IMR-90 (cell line): ENCODE measurements around the gene SIX6. TPM values are rescaled to one million over a fixed set of nuclear protein-coding genes. Genes with fewer than 3 reads are reported as not detected.

Experiments
- ATAC-seq: fragments of 200-7000 bp; cut with Tn5 transposase; 2 replicates; pipeline ENCODE4 v1.9.1; 2020; ENCODE audit warnings: low read depth, mild to moderate bottlenecking, moderate library complexity
- BruUV-seq: library from RNA; stranded (reverse); fragments of 400-500 nt; replicated peaks from 2 replicates; lab custom pipeline; 2021; lab: Mats Ljungman, UMichigan
- CTCF ChIA-PET: fragments of 300-600 bp; formaldehyde crosslinking; extraction: SDS; loops from one replicate; lab custom pipeline; 2021; ENCODE audit warnings: antibody characterized with exemption; lab: Yijun Ruan, JAX
- POLR2A ChIA-PET: fragments of 300-600 bp; sonication (Branson Sonifier 250); formaldehyde crosslinking; loops from one replicate; lab custom pipeline; 2022; ENCODE audit warnings: antibody characterized with exemption; ENCODE audit not compliant: unreplicated experiment; lab: Charles Lee
- DNase-seq: peaks from one replicate; pipeline ENCODE4 v3.0.0; 2013
- H2AFZ ChIP-seq: replicated peaks from 2 replicates; pipeline ENCODE3; 2013; ENCODE audit warnings: low read length, mild to moderate bottlenecking; ENCODE audit not compliant: poor library complexity
- H2AK5ac ChIP-seq: 2 replicates; pipeline ENCODE4 v1.6.1; 2013; ENCODE audit warnings: low read depth, low read length, inconsistent platforms
- H2AK9ac ChIP-seq: replicated peaks from 2 replicates; pipeline ENCODE3; 2013; ENCODE audit warnings: mild to moderate bottlenecking, low read depth, low read length, moderate library complexity; ENCODE audit not compliant: poor library complexity
- H2BK120ac ChIP-seq: 2 replicates; pipeline ENCODE4 v1.6.1; 2013; ENCODE audit warnings: low read depth, low read length, inconsistent platforms
- H2BK15ac ChIP-seq: 3 replicates; pipeline ENCODE4 v1.6.1; 2013; ENCODE audit warnings: low read depth, low read length, inconsistent platforms
- H2BK20ac ChIP-seq: 2 replicates; pipeline ENCODE4 v1.6.1; 2013; ENCODE audit warnings: low read depth, mild to moderate bottlenecking, inconsistent platforms, low read length, moderate library complexity
- H2BK5ac ChIP-seq: 2 replicates; pipeline ENCODE4 v1.6.1; 2013; ENCODE audit warnings: mild to moderate bottlenecking, low read depth, low read length, inconsistent platforms; ENCODE audit not compliant: poor library complexity, severe bottlenecking
- H3K14ac ChIP-seq: replicated peaks from 2 replicates; pipeline ENCODE4 v1.6.1; 2013; ENCODE audit warnings: low read depth, low read length, inconsistent platforms
- H3K18ac ChIP-seq: 2 replicates; pipeline ENCODE4 v1.6.1; 2013; ENCODE audit warnings: low read depth, low read length, control low read depth
- H3K23ac ChIP-seq: 2 replicates; pipeline ENCODE4 v1.6.1; 2013; ENCODE audit warnings: low read depth, low read length, inconsistent platforms
- H3K27ac ChIP-seq: 2 replicates; pipeline ENCODE4 v1.5.1; 2013; ENCODE audit warnings: mild to moderate bottlenecking, control low read depth, low read length; ENCODE audit not compliant: insufficient read depth
- H3K27me3 ChIP-seq: 2 replicates; pipeline ENCODE4 v1.6.1; 2013; ENCODE audit warnings: low read length; ENCODE audit not compliant: control insufficient read depth, insufficient read depth
- H3K36me3 ChIP-seq: 2 replicates; pipeline ENCODE4 v1.6.1; 2013; ENCODE audit warnings: low read length, mixed read lengths; ENCODE audit not compliant: control insufficient read depth, insufficient read depth
- H3K4ac ChIP-seq: 2 replicates; pipeline ENCODE4 v1.6.1; 2013; ENCODE audit warnings: low read depth, low read length, inconsistent platforms
- H3K4me1 ChIP-seq: 2 replicates; pipeline ENCODE4 v1.6.1; 2013; ENCODE audit warnings: low read length, mixed read lengths; ENCODE audit not compliant: control insufficient read depth, insufficient read depth
- H3K4me2 ChIP-seq: 2 replicates; pipeline ENCODE4 v1.6.1; 2013; ENCODE audit warnings: low read depth, mild to moderate bottlenecking, control low read depth, low read length, moderate library complexity
- H3K4me3 ChIP-seq: 2 replicates; pipeline ENCODE4 v1.5.1; 2013; ENCODE audit warnings: low read depth, mild to moderate bottlenecking, control low read depth, low read length, moderate library complexity; ENCODE audit not compliant: insufficient read depth
- H3K56ac ChIP-seq: 2 replicates; pipeline ENCODE4 v1.6.1; 2013; ENCODE audit warnings: low read length, inconsistent platforms; ENCODE audit not compliant: insufficient read depth; ENCODE audit errors: extremely low read depth
- H3K79me1 ChIP-seq, 2 experiments: 2 replicates each; pipeline ENCODE4 v1.6.1; 2013; ENCODE audit warnings: low read length in 2 of 2, inconsistent platforms in 1 of 2, low read depth in 1 of 2
- H3K9ac ChIP-seq: 2 replicates; pipeline ENCODE4 v1.6.1; 2013; ENCODE audit warnings: low read depth, low read length, control low read depth
- H3K9me1 ChIP-seq: 2 replicates; pipeline ENCODE4 v1.6.1; 2013; ENCODE audit warnings: low read length, inconsistent platforms; ENCODE audit not compliant: insufficient read depth
- H3K9me3 ChIP-seq: 2 replicates; pipeline ENCODE4 v1.6.1; 2013; ENCODE audit warnings: low read length; ENCODE audit not compliant: control insufficient read depth, insufficient read depth
- H4K20me1 ChIP-seq: 2 replicates; pipeline ENCODE4 v1.6.1; 2013; ENCODE audit warnings: low read length, inconsistent platforms; ENCODE audit not compliant: insufficient read depth
- H4K5ac ChIP-seq: 2 replicates; pipeline ENCODE4 v1.6.1; 2013; ENCODE audit warnings: mild to moderate bottlenecking, low read depth, low read length, control low read depth
- H4K8ac ChIP-seq, 2 experiments: 2 replicates each; pipeline ENCODE4 v1.6.1; 2013; ENCODE audit warnings: low read depth in 2 of 2, low read length in 2 of 2, control low read depth in 1 of 2, inconsistent platforms in 1 of 2
- H4K91ac ChIP-seq: 2 replicates; pipeline ENCODE4 v1.6.1; 2013; ENCODE audit warnings: low read depth, low read length, inconsistent platforms; ENCODE audit not compliant: insufficient read depth
- CEBPB ChIP-seq: IDR thresholded peaks from 2 replicates; pipeline ENCODE4 v1.6.1; 2012; ENCODE audit warnings: low read depth, low read length, improper control_type of control experiment
- CTCF ChIP-seq: conservative IDR thresholded peaks from 2 replicates; pipeline ENCODE4 v1.5.1; 2012; ENCODE audit warnings: mild to moderate bottlenecking, low read depth, low read length, improper control_type of control experiment
- ELK1 ChIP-seq: fragments of 150-350 bp; IDR thresholded peaks from 2 replicates; pipeline ENCODE4 v1.6.1; 2016; ENCODE audit warnings: low read depth, mild to moderate bottlenecking, low read length, moderate library complexity, borderline replicate concordance
- WGBS, 2 experiments: methylation state at CpG; one replicate each; pipeline versions ENCODE4 v1.1.5 to v1.1.7; 2013; ENCODE audit warnings: missing lambda C conversion rate in 2 of 2; ENCODE audit not compliant: insufficient read length in 1 of 2; ENCODE audit errors: extremely low coverage in 2 of 2; 5-methylcytosine and 5-hydroxymethylcytosine counted together
- dilution Hi-C: fragments of 300-500 bp; cut with HindIII; formaldehyde crosslinking; loops from one replicate; pipeline ENCODE4 v1.14.3; 2018; ENCODE audit warnings: low sequenced_read_pairs; ENCODE audit not compliant: unreplicated experiment
- in situ Hi-C: fragments of 300-500 bp; cut with MboI; formaldehyde crosslinking; loops from 3 replicates; pipeline ENCODE4 v1.14.3; 2019; ENCODE audit warnings: low sequenced_read_pairs, inconsistent platforms, mixed read lengths
- intact Hi-C: fragments of 100-400 bp; cut with micrococcal nuclease; formaldehyde crosslinking; loops from 2 replicates; pipeline ENCODE4 v1.10.0; 2022
- polyA plus RNA-seq, 3 experiments: library from polyadenylated mRNA; depleted of rRNA; stranded (reverse); fragments of >200 nt; gene quantifications; 2 replicates each; pipeline ENCODE4 v1.2.3, GENCODE V29; 2012; ENCODE audit warnings: low replicate concordance in 1 of 3
- total RNA-seq: library from RNA; depleted of rRNA; stranded (reverse); fragments of >200 nt; gene quantifications from 2 replicates; pipeline ENCODE4 v1.2.3, GENCODE V29; 2012

Gene SIX6
- total and polyA plus RNA-seq, 2 of the 4 experiments (the other 2 are of a cell fraction) = not detected

GRCh38 chr14:60495946-60496345 is 13.0 kb upstream of the SIX6 start:
- ChIA-PET CTCF (no interaction called here), POLR2A (no interaction called here)
- Histone ChIP-seq H3K9me3 (no peaks in the 10 kb centered on the region; the same call in 1 of the 2 replicates), H3K18ac (no peak overlapping the region), H3K56ac (no peak overlapping the region), H2AK5ac (no peak overlapping the region), H3K14ac (no peak overlapping the region), H3K27ac (no peak overlapping the region), H3K9me1 (no peaks in the 10 kb centered on the region), H4K8ac (no peak overlapping the region), H2BK120ac (no peak overlapping the region), H2AK9ac (no peak overlapping the region), H3K4me1 (no peaks in the 10 kb centered on the region), H3K4ac (no peak overlapping the region), H2BK15ac (no peak overlapping the region), H3K36me3 (no peaks in the 10 kb centered on the region), H3K4me3 (no peak overlapping the region), H4K5ac (no peak overlapping the region), H3K23ac (no peak overlapping the region), H3K9ac (no peak overlapping the region), H4K91ac (no peak overlapping the region), H3K79me1 (no peaks in the 10 kb centered on the region), H2AFZ (no peak overlapping the region), H3K27me3 (peaks cover 7% of the 10 kb centered on the region), H2BK20ac (no peak overlapping the region), H3K4me2 (no peak overlapping the region), H2BK5ac (no peak overlapping the region), H4K20me1 (no peaks in the 10 kb centered on the region)
- ATAC-seq (no peak), DNase-seq (no peak)
- no TSS peak for BruUV-seq
- WGBS, 2 experiments = no CpG with 5 or more reads among the region's 1 CpG
- in situ Hi-C loops = no loop called here
- dilution Hi-C loops = no loop called here
- TF ChIP-seq CEBPB (no peak), CTCF (no peak), ELK1 (no peak)
- intact Hi-C loops = no loop called here
